GM21447 (cell line): ENCODE measurements around the gene IL1B.

Experiments used
- ATAC-seq: cut with Tn5 transposase; IDR thresholded peaks from one replicate; pipeline ENCODE4 v1.9.1; 2021; ENCODE audit not compliant: unreplicated experiment

IL1B gene

DNA sequence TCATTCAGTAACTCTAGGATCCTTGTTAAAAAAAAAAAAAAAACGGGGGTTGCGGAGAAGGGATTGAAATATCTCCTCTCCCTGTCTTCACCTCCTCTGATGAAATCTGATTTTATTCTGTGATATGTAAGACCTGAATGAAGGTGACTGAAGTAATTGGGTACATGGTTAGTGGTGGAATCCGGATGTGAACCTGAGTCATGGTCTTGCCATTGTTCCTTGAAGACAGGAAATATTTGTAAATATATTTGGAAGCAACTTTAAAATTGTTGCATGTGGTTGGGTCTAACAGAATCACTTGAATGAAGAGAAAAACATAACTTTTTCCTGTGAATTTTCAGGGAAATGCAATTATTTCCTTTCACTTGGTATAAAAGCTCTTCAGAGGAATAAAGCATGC is 49.3 kb downstream of the IL1B start:
- no peak for ATAC-seq

DNA sequence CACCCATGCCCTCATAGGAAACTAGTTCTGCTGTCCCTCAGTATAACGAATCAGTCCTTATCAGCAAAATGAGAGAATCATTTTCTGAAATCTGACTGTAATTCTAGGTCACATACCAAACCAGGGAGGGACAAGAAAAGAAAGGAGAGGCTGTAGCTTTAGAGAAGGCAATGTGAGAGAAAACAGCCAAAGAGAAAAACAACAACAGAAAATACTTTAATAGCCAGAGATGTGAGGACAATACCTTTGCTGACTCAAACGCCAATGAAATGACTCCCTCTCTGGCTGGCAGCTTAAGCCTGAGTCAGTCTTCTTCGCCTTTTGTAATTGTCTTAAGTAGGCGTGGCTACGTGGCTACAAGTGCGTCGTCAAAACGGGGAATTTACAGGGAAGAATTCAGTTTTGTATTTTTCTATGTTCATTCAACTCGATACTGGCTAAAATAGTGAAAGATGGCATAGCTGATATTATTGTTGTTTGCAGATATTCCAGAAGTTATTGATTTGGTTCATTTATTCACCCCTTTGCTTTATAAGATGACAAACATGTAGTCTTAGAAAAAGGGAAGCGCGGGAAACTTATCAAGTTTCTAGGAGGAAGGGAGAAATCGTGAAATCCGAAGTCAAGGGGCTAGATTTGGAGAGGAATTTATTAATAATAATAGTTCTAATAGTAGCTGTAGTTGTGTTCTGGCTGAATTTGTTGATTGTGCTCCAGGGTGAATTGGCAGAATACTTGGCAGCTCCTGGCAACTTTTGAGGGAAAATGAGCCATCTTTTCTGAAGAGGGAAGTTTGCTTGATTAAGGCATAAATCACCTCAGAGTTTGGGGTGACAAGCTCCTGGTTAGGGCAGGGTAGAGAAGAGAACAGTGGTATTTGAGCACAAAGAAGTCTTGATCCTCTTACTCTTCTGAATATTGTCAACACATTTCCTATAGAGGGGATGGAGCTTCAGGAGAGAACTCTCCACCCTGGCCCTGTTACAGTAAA is 52.1 kb downstream of the IL1B start, which contains the start of gene IL1A:
IL1A (minus strand) TSS at position 295 of the 991 bp plus-strand sequence. CDS start 723 bp downstream, outside the sequence.
- ATAC-seq, result no peak

DNA sequence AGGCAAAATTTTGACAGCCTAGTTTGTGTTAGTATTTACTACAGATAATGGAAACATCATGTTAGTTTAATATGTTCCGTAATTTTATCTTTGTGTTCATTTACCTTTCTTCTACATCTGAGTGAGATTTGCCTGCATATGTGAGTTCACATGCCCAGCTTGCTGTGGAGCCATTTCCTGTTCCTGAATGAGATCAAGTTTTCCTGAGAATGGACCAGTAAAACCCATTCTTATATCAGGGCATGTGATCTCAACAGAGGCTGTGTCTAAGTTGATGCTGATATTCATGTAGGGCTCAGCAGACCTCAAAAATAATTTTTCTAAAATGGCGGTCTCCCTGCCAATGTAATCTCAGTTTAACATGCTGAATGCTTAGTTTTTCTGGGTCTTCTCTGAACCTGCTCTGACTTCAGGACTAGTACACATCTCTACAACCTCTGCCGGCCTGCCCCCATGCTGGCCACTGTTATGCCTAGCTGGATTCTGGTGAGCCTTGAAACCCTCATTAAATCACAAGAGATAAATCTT is 53.3 kb downstream of the IL1B start:
- no peak for ATAC-seq

DNA sequence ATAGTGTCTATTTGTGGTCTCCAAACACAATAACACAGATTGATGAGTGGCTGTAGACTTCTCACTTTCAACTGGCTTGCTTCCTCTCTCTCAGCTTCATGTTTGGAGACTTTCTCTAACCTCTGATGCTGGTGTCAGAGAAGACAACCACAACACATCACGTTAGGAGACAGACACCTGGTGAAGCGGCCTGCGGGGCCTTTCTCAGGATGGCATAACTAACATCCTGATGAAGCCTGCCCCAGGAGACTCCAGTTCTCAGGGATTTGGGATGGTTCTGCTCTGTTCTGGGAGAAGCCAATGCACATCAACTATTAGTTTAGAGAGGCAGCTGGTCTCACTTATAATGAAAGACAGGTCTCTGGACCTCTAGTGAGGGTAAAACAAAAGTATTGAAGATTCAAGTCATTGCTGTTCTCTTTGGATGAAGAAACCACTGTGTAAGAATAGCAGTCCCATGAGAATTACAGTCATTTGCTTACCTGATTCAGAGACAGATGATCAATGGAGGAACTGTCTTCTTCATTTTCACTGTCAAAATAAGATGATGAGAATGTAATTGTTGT is 54.3 kb downstream of the IL1B start:
- peak; percentile 83 for ATAC-seq
